ENCODE results near the gene CTIF. TPM values are rescaled to one million over a fixed set of nuclear protein-coding genes. Genes with fewer than 3 reads are reported as not detected.
A peak's percentile ranks its signal among the peaks of the same experiment; 100 is the strongest.

CTIF gene
- total RNA-seq, 4 donors from 2014 or later, result 72.2 to 137 (median 86.5) TPM

DNA sequence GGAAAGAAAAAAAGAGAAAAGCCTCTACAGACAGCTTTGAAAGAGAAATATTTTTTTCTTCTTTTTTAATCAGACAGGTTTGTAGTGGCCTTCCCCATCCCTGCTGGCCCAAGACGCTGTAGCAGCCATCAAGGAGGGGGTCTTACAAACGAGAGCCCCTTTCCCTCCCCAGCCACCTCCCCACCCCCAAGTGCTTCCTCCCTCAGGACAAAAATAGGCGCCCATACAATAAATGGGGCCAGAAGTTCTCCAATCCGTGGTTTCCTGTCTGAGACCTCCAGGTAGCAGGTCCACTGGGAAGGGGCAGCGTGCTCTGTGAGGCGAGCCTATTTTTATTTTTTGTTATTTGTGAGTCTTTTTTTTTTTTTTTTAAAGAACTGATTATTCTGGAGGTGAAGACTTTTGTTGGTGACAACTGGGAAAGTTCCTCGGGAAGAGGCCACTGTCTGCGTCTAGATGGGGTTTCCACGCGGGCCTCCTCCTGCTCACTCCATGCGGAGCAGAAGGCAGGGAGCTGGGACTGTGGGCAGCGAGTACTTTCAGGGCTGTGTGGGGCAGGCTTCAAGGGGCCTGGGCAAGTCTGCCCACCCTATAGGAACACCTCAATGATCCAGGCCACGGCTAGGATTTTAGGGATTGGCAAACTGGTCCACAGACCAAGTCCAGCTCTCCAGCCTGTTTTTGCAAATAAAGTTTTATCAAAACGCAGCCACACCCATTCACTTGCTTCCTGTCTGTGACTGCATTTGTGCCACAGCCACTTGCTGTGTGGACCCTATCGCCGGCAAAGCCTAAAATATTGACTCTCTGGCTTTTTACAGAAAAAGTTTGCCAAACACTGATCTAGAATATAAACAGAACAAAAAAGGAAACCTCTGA is 139.6 kb downstream of the CTIF start:
- Histone ChIP-seq H3K4me1 (peaks cover 0 to 50% (median 14%) of the 10 kb centered on the region in 4 donors), H3K27ac (no peak overlapping the region), H3K9me3 (no peaks in the 10 kb centered on the region), H3K4me3 (no peak overlapping the region), H3K27me3 (no peaks in the 10 kb centered on the region), H3K36me3 (peaks cover 0 to 17% (median 0%) of the 10 kb centered on the region in 3 donors)
- DNase-seq (ENCODE audit: low spot score in 2 of 2), result no peak
- WGBS, 2 donors, result 83 to 92% methylated on average over 15 to 16 of the region's 16 CpGs
- TF ChIP-seq POLR2A (IDR thresholded peaks at IDR 0.05), result no peak
- TF ChIP-seq, protein P1, sequence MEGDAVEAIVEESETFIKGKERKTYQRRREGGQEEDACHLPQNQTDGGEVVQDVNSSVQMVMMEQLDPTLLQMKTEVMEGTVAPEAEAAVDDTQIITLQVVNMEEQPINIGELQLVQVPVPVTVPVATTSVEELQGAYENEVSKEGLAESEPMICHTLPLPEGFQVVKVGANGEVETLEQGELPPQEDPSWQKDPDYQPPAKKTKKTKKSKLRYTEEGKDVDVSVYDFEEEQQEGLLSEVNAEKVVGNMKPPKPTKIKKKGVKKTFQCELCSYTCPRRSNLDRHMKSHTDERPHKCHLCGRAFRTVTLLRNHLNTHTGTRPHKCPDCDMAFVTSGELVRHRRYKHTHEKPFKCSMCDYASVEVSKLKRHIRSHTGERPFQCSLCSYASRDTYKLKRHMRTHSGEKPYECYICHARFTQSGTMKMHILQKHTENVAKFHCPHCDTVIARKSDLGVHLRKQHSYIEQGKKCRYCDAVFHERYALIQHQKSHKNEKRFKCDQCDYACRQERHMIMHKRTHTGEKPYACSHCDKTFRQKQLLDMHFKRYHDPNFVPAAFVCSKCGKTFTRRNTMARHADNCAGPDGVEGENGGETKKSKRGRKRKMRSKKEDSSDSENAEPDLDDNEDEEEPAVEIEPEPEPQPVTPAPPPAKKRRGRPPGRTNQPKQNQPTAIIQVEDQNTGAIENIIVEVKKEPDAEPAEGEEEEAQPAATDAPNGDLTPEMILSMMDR (IDR thresholded peaks at IDR 0.05), result no peak
- TF ChIP-seq EP300 (IDR thresholded peaks at IDR 0.05), result no peak

DNA sequence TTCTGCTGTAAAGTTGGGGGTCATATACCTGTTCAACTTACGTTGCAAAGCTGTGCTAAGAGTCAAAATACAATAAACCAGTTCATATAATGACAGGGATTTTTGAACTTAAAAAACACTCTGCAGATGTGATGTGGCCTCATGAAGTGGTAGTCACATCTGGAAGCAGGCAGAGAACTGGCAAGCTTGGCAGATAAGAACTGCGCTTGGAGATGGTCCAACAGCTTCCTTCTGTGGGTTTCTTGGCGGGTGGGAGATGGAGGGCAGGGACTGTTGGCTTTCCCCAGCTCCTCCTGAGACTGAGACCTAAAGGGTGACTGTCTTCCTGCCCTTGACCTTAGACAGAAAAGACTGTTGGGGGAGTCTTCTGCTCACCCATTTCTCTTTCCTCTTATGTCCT is 140.4 kb downstream of the CTIF start:
- Histone ChIP-seq H3K4me3 (no peak overlapping the region), H3K27me3 (no peaks in the 10 kb centered on the region), H3K9me3 (no peaks in the 10 kb centered on the region), H3K4me1 (peaks cover 0 to 50% (median 14%) of the 10 kb centered on the region in 4 donors), H3K27ac (peak overlapping the region in 1 of 4 donors; percentile 77), H3K36me3 (peaks cover 0 to 17% (median 0%) of the 10 kb centered on the region in 3 donors)
- no peak for DNase-seq (ENCODE audit: low spot score in 2 of 2)
- TF ChIP-seq POLR2A (IDR thresholded peaks at IDR 0.05) (no peak), EP300 (IDR thresholded peaks at IDR 0.05) (no peak)
- TF ChIP-seq, protein P1 (IDR thresholded peaks at IDR 0.05), result no peak
- WGBS, 2 donors, result 66 to 79% methylated on average over 3 of the region's 3 CpGs

DNA sequence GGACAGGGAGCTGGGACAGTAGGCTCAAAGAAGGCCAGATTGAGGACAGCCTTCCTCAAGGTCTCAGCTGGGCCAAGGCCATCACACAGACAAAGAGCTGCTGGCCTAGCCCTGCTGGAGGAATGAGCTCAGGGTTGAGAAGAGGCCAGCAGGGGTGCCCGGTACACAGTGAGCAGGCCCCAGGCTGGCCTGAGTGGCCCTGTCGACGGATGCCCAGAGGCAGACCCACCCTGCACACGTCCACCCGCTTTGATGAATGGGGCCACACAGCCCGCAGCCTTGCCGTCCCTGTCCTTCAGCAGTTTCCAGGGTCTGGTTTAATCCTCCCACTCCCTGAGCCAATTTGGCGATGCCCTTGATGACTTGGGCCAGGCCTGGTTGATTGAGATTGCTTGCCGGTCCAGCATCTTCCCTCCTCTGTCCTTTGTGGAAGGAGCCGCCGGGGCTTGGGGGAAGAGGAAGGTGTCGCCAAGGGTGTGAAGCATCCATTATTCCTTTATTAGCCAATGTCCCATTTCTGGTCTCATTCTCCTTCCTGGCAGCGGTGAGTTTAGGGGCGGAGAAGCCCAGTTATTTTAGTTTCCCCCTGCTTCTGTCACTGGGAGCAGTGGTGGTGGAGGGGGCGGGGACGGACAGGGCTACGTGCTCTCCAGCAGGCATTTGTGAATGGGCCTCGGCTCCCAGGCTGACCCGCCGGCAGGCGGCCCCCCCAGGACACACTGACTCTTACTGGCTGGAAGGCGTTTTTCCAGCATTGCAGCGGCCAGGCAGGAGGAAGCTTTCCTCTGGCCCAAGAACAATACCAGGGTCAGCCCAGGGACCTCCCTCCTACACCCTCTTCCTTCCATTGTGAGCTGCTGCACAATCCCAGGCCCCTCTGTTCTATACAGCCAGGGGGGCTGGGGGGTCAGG is 141.8 kb downstream of the CTIF start:
- H3K36me3 ChIP-seq, result peaks cover 0 to 18% (median 0%) of the 10 kb centered on the region in 3 donors
- no peaks in the 10 kb centered on the region for H3K9me3 ChIP-seq
- H3K27me3 ChIP-seq, result no peaks in the 10 kb centered on the region
- H3K27ac ChIP-seq, result peak overlapping the region in 2 of 4 donors; percentile 65 to 77
- peak; percentile 42 to 50 for DNase-seq (ENCODE audit: low spot score in 2 of 2)
- H3K4me3 ChIP-seq, result no peak overlapping the region
- TF ChIP-seq, protein P1 (IDR thresholded peaks at IDR 0.05), result peak in 3 of 5 experiments; percentile 16 to 28 (median 19)
- TF ChIP-seq EP300 (IDR thresholded peaks at IDR 0.05), result peak in 1 of 2 donors; percentile 47
- TF ChIP-seq POLR2A (IDR thresholded peaks at IDR 0.05), result no peak
- WGBS, 2 donors, result 51 to 66% methylated on average over 15 to 21 of the region's 23 CpGs
- H3K4me1 ChIP-seq, result peaks cover 0 to 43% (median 10%) of the 10 kb centered on the region in 4 donors

DNA sequence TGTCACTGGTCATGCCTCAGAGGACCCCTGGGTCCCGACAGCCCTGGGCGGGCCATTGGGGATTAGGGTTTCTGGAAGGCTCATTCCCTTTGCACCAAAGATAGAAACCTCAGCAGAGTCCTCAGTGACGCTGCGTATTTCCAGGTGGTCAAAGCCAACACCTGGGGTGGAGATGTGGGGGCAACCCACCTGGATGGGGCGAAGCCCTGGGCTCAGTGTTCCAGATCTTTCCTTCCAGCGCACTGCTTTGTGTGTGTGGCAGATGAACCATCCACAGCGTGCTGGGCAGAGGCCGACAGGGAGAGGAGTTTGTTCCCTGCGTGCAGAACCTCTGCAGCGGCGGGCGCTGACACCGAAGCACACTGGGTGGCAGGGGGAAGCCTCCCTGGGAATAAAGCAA is 143.9 kb downstream of the CTIF start:
- TF ChIP-seq, protein P1 (IDR thresholded peaks at IDR 0.05), result no peak
- TF ChIP-seq POLR2A (IDR thresholded peaks at IDR 0.05) (no peak), EP300 (IDR thresholded peaks at IDR 0.05) (no peak)
- Histone ChIP-seq H3K4me1 (peaks cover 0 to 27% (median 0%) of the 10 kb centered on the region in 4 donors), H3K27ac (no peak overlapping the region), H3K4me3 (no peak overlapping the region), H3K9me3 (no peaks in the 10 kb centered on the region), H3K27me3 (no peaks in the 10 kb centered on the region), H3K36me3 (peaks cover 0 to 18% (median 0%) of the 10 kb centered on the region in 3 donors)
- WGBS, 2 donors, result 96 to 98% methylated on average over 13 of the region's 13 CpGs
- DNase-seq (ENCODE audit: low spot score in 2 of 2), result no peak
